DMS 273 (cell line): ENCODE measurements around the gene FAM174C.
"Not testable (repeated sequence)": the region's sequence is repeated elsewhere in the genome, so short reads cannot be mapped to it uniquely, and the experiment has no call there.

Experiments used
- DNase-seq: peaks from one replicate; lab custom pipeline; 2025; ENCODE audit not compliant: unreplicated experiment; lab: John Stamatoyannopoulos, UW

FAM174C gene

GRCh38 chr19:1296078-1296477, 20.7 kb downstream of the FAM174C start:
- DNase-seq = no peak

- DNase-seq = no peak
These were observed 21.4 kb downstream of the FAM174C start for GRCh38 chr19:1296575-1297271.

GRCh38 chr19:1298235-1298634, 22.9 kb downstream of the FAM174C start:
- no peak for DNase-seq

GRCh38 chr19:1299801-1300200, 24.5 kb downstream of the FAM174C start:
- DNase-seq = no peak

- DNase-seq = no peak
These were observed 25.6 kb downstream of the FAM174C start for GRCh38 chr19:1300744-1301490.

- DNase-seq = no peak
These were observed 27.4 kb downstream of the FAM174C start for GRCh38 chr19:1302533-1303239.

- DNase-seq = no peak
These were observed 29.0 kb downstream of the FAM174C start for GRCh38 chr19:1304197-1304924.

- not testable (repeated sequence) for DNase-seq
These were observed 30.0 kb downstream of the FAM174C start for GRCh38 chr19:1305354-1305753.

- DNase-seq = no peak
These were observed 32.0 kb downstream of the FAM174C start for GRCh38 chr19:1307320-1307719.

GRCh38 chr19:1307755-1308303, 32.5 kb downstream of the FAM174C start:
- DNase-seq = no peak

- no peak for DNase-seq
These were observed 33.4 kb downstream of the FAM174C start for GRCh38 chr19:1308718-1309117.

GRCh38 chr19:1309977-1310852, 34.9 kb downstream of the FAM174C start:
- peak; percentile 42 for DNase-seq

GRCh38 chr19:1310853-1311180, 35.5 kb downstream of the FAM174C start:
- no peak for DNase-seq

- peak; percentile 59 for DNase-seq
These were observed 36.3 kb downstream of the FAM174C start for GRCh38 chr19:1311543-1312091.

- DNase-seq = peak; percentile 80
These were observed 37.7 kb downstream of the FAM174C start for GRCh38 chr19:1312767-1313694.

- DNase-seq = no peak
These were observed 38.6 kb downstream of the FAM174C start for GRCh38 chr19:1313695-1314613.

- peak; percentile 81 for DNase-seq
These were observed 40.3 kb downstream of the FAM174C start for GRCh38 chr19:1315470-1316166.
